Lower lobe of right lung (tissue), 2 donors: ENCODE data around the gene NIBAN1. TPM values are rescaled to one million over a fixed set of nuclear protein-coding genes. Genes with fewer than 3 reads are reported as not detected.

Experiments used
- ATAC-seq, 2 donors: fragments of 200-7000 bp; cut with Tn5 transposase; one replicate each; pipeline ENCODE4 v1.9.1; 2020 to 2022; ENCODE audit warnings: mild to moderate bottlenecking in 2 of 2, moderate library complexity in 2 of 2
- DNase-seq: peaks from one replicate; pipeline ENCODE4 v3.0.0-alpha.2; 2020
- H3K27ac ChIP-seq: fragments of 200-600 bp; one replicate; pipeline ENCODE4 v1.8.0; 2022
- H3K27me3 ChIP-seq: fragments of 200-600 bp; one replicate; pipeline ENCODE4 v1.8.0; 2022; ENCODE audit warnings: low read depth
- H3K36me3 ChIP-seq: fragments of 200-600 bp; one replicate; pipeline ENCODE4 v1.8.0; 2022; ENCODE audit warnings: mild to moderate bottlenecking
- H3K4me1 ChIP-seq: fragments of 200-600 bp; one replicate; pipeline ENCODE4 v1.8.0; 2022
- H3K4me3 ChIP-seq: fragments of 200-600 bp; one replicate; pipeline ENCODE4 v1.8.0; 2022; ENCODE audit warnings: mild to moderate bottlenecking
- H3K9me3 ChIP-seq: fragments of 200-600 bp; one replicate; pipeline ENCODE4 v1.8.0; 2022
- CTCF ChIP-seq: fragments of 200-600 bp; IDR thresholded peaks from one replicate; pipeline ENCODE4 v1.8.0; 2022; ENCODE audit warnings: antibody characterized with exemption, mild to moderate bottlenecking
- intact Hi-C: fragments of 100-400 bp; cut with DNase I; formaldehyde crosslinking; loops from one replicate; pipeline ENCODE4 v1.11.0; 2022
- total RNA-seq: library from RNA; stranded (reverse); fragmentation: NEBNext Ultra II Directional; extraction: Animal tissue kit (Norgen Biotek cat#: 25700); gene quantifications from one replicate; pipeline ENCODE4 v1.2.1, GENCODE V29; 2021
- donor health status: DM: no; HTN: yes; CAD: no; lungs with severe emphysema.

NIBAN1 gene
- total RNA-seq, 1 donor from 2014 or later, result 44.8 TPM

DNA sequence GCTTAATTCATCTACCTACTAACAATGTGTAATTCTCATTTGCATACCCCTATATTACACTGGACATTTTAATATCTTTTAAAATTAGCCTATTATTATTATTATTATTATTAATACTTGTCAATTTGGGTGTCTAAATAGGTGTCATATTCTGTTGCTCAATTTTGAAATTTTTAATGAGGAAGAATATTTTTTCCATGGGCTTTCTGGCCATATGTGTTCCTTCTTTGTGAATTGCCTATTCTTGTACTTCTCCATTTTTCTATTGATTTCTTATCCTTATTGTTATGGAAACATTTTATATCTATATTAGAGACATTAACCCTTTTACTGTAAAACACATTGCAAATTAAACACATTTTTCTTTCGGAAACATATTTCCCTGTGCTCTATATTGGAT lies 6.4 kb upstream of the NIBAN1 start:
- intact Hi-C loops, result loop anchor here (5.0 kb wide), 1 partner anchor 173 kb away; no protein-coding TSS in a partner anchor
- Histone ChIP-seq H3K27me3 (no peaks in the 10 kb centered on the region), H3K27ac (no peak overlapping the region), H3K36me3 (no peaks in the 10 kb centered on the region), H3K4me3 (no peak overlapping the region), H3K9me3 (no peaks in the 10 kb centered on the region), H3K4me1 (no peaks in the 10 kb centered on the region)
- DNase-seq (no peak), ATAC-seq (no peak)
- TF ChIP-seq CTCF, result no peak

DNA sequence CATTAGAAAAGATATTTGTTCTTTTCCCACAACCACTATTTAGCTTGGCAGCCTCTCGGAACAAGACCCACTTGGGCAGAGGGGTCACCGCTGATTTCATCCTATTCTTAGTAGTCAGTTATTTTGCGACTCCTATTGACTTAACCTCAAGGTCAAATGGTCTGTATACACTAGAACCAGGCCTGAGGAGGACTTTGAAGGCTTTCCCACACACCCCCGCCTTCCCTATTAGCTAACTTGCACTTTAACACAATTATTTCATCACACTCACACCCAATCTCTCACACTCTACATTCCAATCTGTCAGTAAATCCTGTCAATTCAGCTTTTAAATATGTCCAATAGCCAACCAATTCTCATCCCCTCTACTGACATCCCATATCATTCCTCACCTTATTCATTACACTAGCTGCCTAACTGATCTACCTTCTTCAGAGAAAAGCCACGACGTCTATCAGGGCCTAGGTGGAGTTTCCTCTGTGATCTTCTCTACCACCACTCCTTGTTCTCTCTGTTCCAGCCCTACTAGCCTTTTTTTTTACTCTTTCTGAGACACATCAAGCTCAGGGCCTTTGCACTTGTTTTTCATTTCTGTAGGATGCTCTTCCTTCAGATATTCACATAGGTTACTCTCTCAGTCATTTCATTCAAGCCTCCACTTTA lies 1.0 kb upstream of the NIBAN1 start:
- DNase-seq, result no peak
- ATAC-seq, result peak; percentile 29 to 77
- intact Hi-C loops, result no loop called here
- H3K27me3 ChIP-seq, result no peaks in the 10 kb centered on the region
- H3K36me3 ChIP-seq, result no peaks in the 10 kb centered on the region
- H3K9me3 ChIP-seq, result no peaks in the 10 kb centered on the region
- H3K4me3 ChIP-seq, result peak overlapping the region; percentile 82
- no peak for TF ChIP-seq CTCF
- peaks cover 27% of the 10 kb centered on the region for H3K4me1 ChIP-seq
- H3K27ac ChIP-seq, result peak overlapping the region; percentile 85

GRCh38 chr1:184974837-184975115 lies 468 bp upstream of the NIBAN1 start:
- DNase-seq (no peak), ATAC-seq (no peak)
- Histone ChIP-seq H3K36me3 (no peaks in the 10 kb centered on the region), H3K4me1 (peaks cover 29% of the 10 kb centered on the region), H3K27ac (peak overlapping the region; percentile 85), H3K9me3 (no peaks in the 10 kb centered on the region), H3K4me3 (peak overlapping the region; percentile 82), H3K27me3 (no peaks in the 10 kb centered on the region)
- TF ChIP-seq CTCF, result no peak
- intact Hi-C loops, result no loop called here

- ATAC-seq (peak; percentile 69 to 78), DNase-seq (peak; percentile 76)
- intact Hi-C loops, result no loop called here
- H3K27me3 ChIP-seq, result no peaks in the 10 kb centered on the region
- no peaks in the 10 kb centered on the region for H3K9me3 ChIP-seq
- no peak for TF ChIP-seq CTCF
- H3K4me1 ChIP-seq, result peaks cover 29% of the 10 kb centered on the region
- H3K36me3 ChIP-seq, result no peaks in the 10 kb centered on the region
- H3K4me3 ChIP-seq, result peak overlapping the region; percentile 82
- peak overlapping the region; percentile 85 for H3K27ac ChIP-seq
These were observed 844 bp downstream of the NIBAN1 start for GRCh38 chr1:184973272-184974055.

GRCh38 chr1:184972315-184973055 lies 1.8 kb downstream of the NIBAN1 start:
- ATAC-seq, result no peak
- no peak for TF ChIP-seq CTCF
- Histone ChIP-seq H3K27me3 (no peaks in the 10 kb centered on the region), H3K27ac (peak overlapping the region; percentile 85), H3K36me3 (no peaks in the 10 kb centered on the region), H3K4me3 (peak overlapping the region; percentile 82), H3K9me3 (no peaks in the 10 kb centered on the region), H3K4me1 (peaks cover 29% of the 10 kb centered on the region)
- intact Hi-C loops, result no loop called here
- DNase-seq, result no peak
